Gastrocnemius medialis (tissue), 4 donors: ENCODE data around the gene SCUBE1. TPM values are rescaled to one million over a fixed set of nuclear protein-coding genes. Genes with fewer than 3 reads are reported as not detected.

Source experiments
- ATAC-seq, 2 donors: fragments of 150-250 bp; one replicate each; pipeline ENCODE4 v1.9.1; 2016
- DNase-seq, 2 donors: peaks; one replicate each; pipeline ENCODE4 v3.0.0-alpha.2; 2019
- H3K27ac ChIP-seq, 4 donors: fragments of 200-600 bp; sonication (generic); 1 replicate in 1 of 4; 2 replicates in 3 of 4; pipeline ENCODE4 v1.5.1; 2016 to 2018; ENCODE audit warnings: mild to moderate bottlenecking in 2 of 4, moderate library complexity in 1 of 4
- H3K27me3 ChIP-seq, 3 donors: fragments of 200-600 bp; sonication (generic) in 2 of 3; 1 replicate in 1 of 3; 2 replicates in 2 of 3; pipeline versions ENCODE4 v1.5.1 to v1.6.0; 2016 to 2019; ENCODE audit warnings: mild to moderate bottlenecking in 1 of 3, moderate library complexity in 1 of 3
- H3K36me3 ChIP-seq, 2 donors: fragments of 200-600 bp; sonication (generic) in 1 of 2; one replicate each; pipeline ENCODE4 v1.5.1; 2017 to 2018
- H3K4me1 ChIP-seq, 2 donors: fragments of 200-600 bp; sonication (generic) in 1 of 2; one replicate each; pipeline ENCODE4 v1.5.1; 2016 to 2017; ENCODE audit warnings: mild to moderate bottlenecking in 2 of 2
- H3K4me3 ChIP-seq, 4 donors: fragments of 200-600 bp; sonication (generic) in 3 of 4; 1 replicate in 1 of 4; 2 replicates in 3 of 4; pipeline ENCODE4 v1.5.1; 2016 to 2019; ENCODE audit warnings: mild to moderate bottlenecking in 2 of 4
- H3K9me3 ChIP-seq, 3 donors: fragments of 200-600 bp; sonication (generic) in 2 of 3; 1 replicate in 1 of 3; 2 replicates in 2 of 3; pipeline ENCODE4 v1.5.1; 2016 to 2019
- POLR2A ChIP-seq, 2 donors: fragments of 450-650 bp; IDR thresholded peaks; one replicate each; pipeline ENCODE4 v1.6.1; 2017; ENCODE audit warnings: antibody characterized with exemption in 2 of 2, mild to moderate bottlenecking in 2 of 2, moderate library complexity in 2 of 2
- in situ Hi-C, 4 donors: fragments of 200-750 bp; cut with MboI; loops; one replicate each; pipeline versions ENCODE4 v1.15.0 to v1.8.0; 2017; ENCODE audit warnings: low sequenced_read_pairs in 4 of 4
- intact Hi-C: fragments of 100-400 bp; cut with DNase I; formaldehyde crosslinking; loops from one replicate; pipeline ENCODE4 v1.15.1; 2023; ENCODE audit warnings: low total_unique reads
- total RNA-seq, 4 donors: library from RNA; depleted of rRNA; stranded (reverse); fragments of >200 nt; gene quantifications; one replicate each; pipeline versions ENCODE4 v1.1.0 to v1.2.3, GENCODE V29; 2016
- TF ChIP-seq, protein P1 (sequence below), 5 experiments: fragments of 450-650 bp in 3 of 5; fragments of 200-600 bp in 2 of 5; sonication (generic) in 2 of 5; IDR thresholded peaks in 4 of 5; conservative IDR thresholded peaks in 1 of 5; 1 replicate in 4 of 5; 2 replicates in 1 of 5; pipeline ENCODE4 v1.5.1; 2016 to 2019; ENCODE audit warnings: antibody characterized with exemption in 5 of 5, mild to moderate bottlenecking in 3 of 5, moderate library complexity in 3 of 5

SCUBE1 gene
- total RNA-seq, 4 donors from 2014 or later: 0.20 to 0.55 (median 0.41) TPM

DNA sequence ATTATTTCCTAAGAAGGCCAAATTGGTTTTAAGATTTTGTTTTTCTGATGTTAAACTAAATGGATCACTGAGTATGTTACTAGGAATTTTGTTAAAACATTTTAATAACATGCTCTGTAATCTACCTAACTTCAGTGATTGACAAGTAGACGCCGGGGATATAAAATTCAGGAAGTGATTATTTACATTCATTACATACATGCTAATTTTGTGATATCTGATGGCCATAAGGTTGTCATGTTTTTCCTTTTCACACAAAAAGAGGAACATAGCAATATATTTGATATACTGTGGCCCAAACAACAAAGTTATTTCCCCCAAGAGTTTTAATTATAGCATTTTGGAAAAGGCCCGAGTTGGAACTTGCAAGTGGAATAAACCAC, 12.1 kb downstream of the SCUBE1 start:
- Histone ChIP-seq H3K27ac (no peak overlapping the region), H3K4me3 (no peak overlapping the region), H3K36me3 (no peaks in the 10 kb centered on the region), H3K27me3 (peaks cover 0 to 8% (median 3%) of the 10 kb centered on the region in 3 donors), H3K9me3 (no peaks in the 10 kb centered on the region), H3K4me1 (no peaks in the 10 kb centered on the region)
- in situ Hi-C loops (no loop called here), intact Hi-C loops (no loop called here)
- ATAC-seq: no peak
- no peak for DNase-seq
- no peak for TF ChIP-seq POLR2A (IDR thresholded peaks at IDR 0.05)
- TF ChIP-seq, protein P1, sequence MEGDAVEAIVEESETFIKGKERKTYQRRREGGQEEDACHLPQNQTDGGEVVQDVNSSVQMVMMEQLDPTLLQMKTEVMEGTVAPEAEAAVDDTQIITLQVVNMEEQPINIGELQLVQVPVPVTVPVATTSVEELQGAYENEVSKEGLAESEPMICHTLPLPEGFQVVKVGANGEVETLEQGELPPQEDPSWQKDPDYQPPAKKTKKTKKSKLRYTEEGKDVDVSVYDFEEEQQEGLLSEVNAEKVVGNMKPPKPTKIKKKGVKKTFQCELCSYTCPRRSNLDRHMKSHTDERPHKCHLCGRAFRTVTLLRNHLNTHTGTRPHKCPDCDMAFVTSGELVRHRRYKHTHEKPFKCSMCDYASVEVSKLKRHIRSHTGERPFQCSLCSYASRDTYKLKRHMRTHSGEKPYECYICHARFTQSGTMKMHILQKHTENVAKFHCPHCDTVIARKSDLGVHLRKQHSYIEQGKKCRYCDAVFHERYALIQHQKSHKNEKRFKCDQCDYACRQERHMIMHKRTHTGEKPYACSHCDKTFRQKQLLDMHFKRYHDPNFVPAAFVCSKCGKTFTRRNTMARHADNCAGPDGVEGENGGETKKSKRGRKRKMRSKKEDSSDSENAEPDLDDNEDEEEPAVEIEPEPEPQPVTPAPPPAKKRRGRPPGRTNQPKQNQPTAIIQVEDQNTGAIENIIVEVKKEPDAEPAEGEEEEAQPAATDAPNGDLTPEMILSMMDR (IDR thresholded peaks at IDR 0.05 in 4 of 5, conservative IDR thresholded peaks at IDR 0.05 in 1 of 5): no peak

DNA sequence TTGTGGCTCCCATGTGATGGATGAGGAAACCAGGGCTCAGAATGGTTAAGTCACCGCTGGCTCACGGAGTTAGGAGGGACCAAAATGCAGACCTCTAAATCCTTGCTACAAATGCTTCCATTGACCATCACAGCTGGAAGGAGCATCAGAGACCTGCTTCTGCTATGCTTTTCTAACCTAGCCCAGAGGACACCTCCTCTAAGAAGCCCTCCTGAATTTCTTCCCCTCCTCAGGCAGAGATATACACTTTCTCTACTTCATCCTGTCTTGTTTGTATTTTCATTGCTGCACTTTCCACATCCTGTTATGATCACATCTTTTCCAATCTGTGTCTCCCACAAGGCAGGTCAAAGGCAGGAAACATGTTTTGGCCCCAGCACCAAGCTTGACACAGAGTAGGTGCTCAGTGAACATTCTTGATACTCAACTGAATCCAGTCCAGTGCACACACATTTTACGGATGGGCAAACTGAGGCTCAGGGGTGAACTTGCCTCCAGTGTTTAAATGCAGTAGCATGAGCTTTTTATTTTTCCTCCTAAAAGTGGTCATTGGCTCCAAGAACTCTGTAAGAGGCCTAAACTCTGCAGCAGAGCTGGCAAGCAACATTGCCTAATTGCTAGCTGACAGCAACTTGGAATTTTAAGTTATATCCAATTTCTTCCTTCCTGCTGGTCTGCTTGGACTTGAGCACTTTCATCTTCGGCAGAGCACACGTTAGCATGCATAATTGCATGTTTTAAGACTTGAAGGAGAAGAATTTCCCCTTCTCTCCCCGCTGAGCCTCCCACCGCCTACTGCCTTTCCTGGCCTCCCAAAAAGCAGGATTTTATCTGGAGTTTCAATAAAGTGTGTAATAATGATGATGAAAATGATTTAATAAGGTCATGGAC, 12.7 kb downstream of the SCUBE1 start:
- no peaks in the 10 kb centered on the region for H3K36me3 ChIP-seq
- no peak for TF ChIP-seq POLR2A (IDR thresholded peaks at IDR 0.05)
- TF ChIP-seq, protein P1 (IDR thresholded peaks at IDR 0.05 in 4 of 5, conservative IDR thresholded peaks at IDR 0.05 in 1 of 5): no peak
- peaks cover 0 to 8% (median 3%) of the 10 kb centered on the region in 3 donors for H3K27me3 ChIP-seq
- H3K9me3 ChIP-seq: no peaks in the 10 kb centered on the region
- in situ Hi-C loops: no loop called here
- intact Hi-C loops: no loop called here
- H3K27ac ChIP-seq: no peak overlapping the region
- H3K4me1 ChIP-seq: no peaks in the 10 kb centered on the region
- no peak for DNase-seq
- ATAC-seq: no peak
- no peak overlapping the region for H3K4me3 ChIP-seq

DNA sequence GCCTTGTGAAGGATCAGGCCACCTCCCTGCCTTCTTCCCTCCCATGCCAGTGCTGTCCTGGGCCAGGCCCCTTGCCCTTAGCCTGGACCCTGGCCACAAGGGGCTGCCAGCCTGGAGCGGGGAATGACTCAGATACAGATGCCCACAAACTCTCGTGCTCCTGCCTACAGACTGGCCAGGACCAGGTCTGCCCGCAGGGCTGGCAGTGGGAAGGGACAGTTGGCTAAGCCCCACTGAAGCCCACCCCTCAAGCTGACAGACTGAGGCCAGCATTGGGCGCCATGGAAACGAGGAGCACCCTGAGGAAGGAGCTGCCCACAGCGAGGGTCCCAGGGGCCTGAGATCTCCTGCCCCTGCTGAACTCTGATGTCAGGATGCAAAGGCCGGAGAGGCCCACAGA, 14.1 kb downstream of the SCUBE1 start:
- no peak overlapping the region for H3K4me3 ChIP-seq
- DNase-seq: no peak
- in situ Hi-C loops (no loop called here), intact Hi-C loops (no loop called here)
- H3K36me3 ChIP-seq: no peaks in the 10 kb centered on the region
- no peaks in the 10 kb centered on the region for H3K9me3 ChIP-seq
- TF ChIP-seq POLR2A (IDR thresholded peaks at IDR 0.05): no peak
- TF ChIP-seq, protein P1 (IDR thresholded peaks at IDR 0.05 in 4 of 5, conservative IDR thresholded peaks at IDR 0.05 in 1 of 5): no peak
- no peak overlapping the region for H3K27ac ChIP-seq
- no peaks in the 10 kb centered on the region for H3K4me1 ChIP-seq
- ATAC-seq: no peak
- H3K27me3 ChIP-seq: peaks cover 0 to 8% (median 0%) of the 10 kb centered on the region in 3 donors

- Histone ChIP-seq H3K27me3 (peaks cover 0 to 8% (median 0%) of the 10 kb centered on the region in 3 donors), H3K36me3 (no peaks in the 10 kb centered on the region), H3K27ac (no peak overlapping the region), H3K9me3 (no peaks in the 10 kb centered on the region), H3K4me3 (no peak overlapping the region), H3K4me1 (no peaks in the 10 kb centered on the region)
- ATAC-seq: no peak
- in situ Hi-C loops: no loop called here
- intact Hi-C loops: no loop called here
- no peak for DNase-seq
- TF ChIP-seq, protein P1 (IDR thresholded peaks at IDR 0.05 in 4 of 5, conservative IDR thresholded peaks at IDR 0.05 in 1 of 5): no peak
These were observed 16.1 kb downstream of the SCUBE1 start for GRCh38 chr22:43327157-43327438.
